ENCODE results near the gene FBXL7.

Gene FBXL7

GRCh38 chr5:15717001-15717400 lies 217.0 kb downstream of the FBXL7 start:
- no peak for DNase-seq
- no peak for ATAC-seq

GRCh38 chr5:15718421-15719179 lies 218.6 kb downstream of the FBXL7 start:
- no peak for DNase-seq
- ATAC-seq, result no peak

- DNase-seq (no peak), ATAC-seq (no peak)
These were observed 219.8 kb downstream of the FBXL7 start for GRCh38 chr5:15719784-15720183.

- ATAC-seq, result no peak
These were observed 220.5 kb downstream of the FBXL7 start for GRCh38 chr5:15720515-15720914.

GRCh38 chr5:15722305-15722704 lies 222.3 kb downstream of the FBXL7 start:
- ATAC-seq, result no peak
- no peak for DNase-seq

More at GRCh38 chr5:15720515-15720914, 220.5 kb downstream of the FBXL7 start:
- DNase-seq, result no peak

- no peak for ATAC-seq
- no peak for DNase-seq
These were observed 227.4 kb downstream of the FBXL7 start for GRCh38 chr5:15727375-15727774.

- DNase-seq (no peak), ATAC-seq (no peak)
These were observed 228.8 kb downstream of the FBXL7 start for GRCh38 chr5:15728811-15729210.

- DNase-seq, result no peak
These were observed 231.7 kb downstream of the FBXL7 start for GRCh38 chr5:15731699-15732098.

GRCh38 chr5:15734058-15734457 lies 234.1 kb downstream of the FBXL7 start:
- DNase-seq (no peak), ATAC-seq (no peak)

More at GRCh38 chr5:15731699-15732098, 231.7 kb downstream of the FBXL7 start:
- ATAC-seq, result no peak

GRCh38 chr5:15737036-15737821 lies 237.2 kb downstream of the FBXL7 start:
- no peak for ATAC-seq
- no peak for DNase-seq

- ATAC-seq, result no peak
- no peak for DNase-seq
These were observed 238.1 kb downstream of the FBXL7 start for GRCh38 chr5:15737871-15738664.

- DNase-seq (no peak), ATAC-seq (no peak)
These were observed 240.4 kb downstream of the FBXL7 start for GRCh38 chr5:15740383-15740782.

GRCh38 chr5:15741591-15741990 lies 241.6 kb downstream of the FBXL7 start:
- ATAC-seq (no peak), DNase-seq (no peak)

- ATAC-seq (no peak), DNase-seq (no peak)
These were observed 246.9 kb downstream of the FBXL7 start for GRCh38 chr5:15746833-15747232.

- ATAC-seq, result no peak
- no peak for DNase-seq
These were observed 248.3 kb downstream of the FBXL7 start for GRCh38 chr5:15748266-15748665.

- ATAC-seq (no peak), DNase-seq (no peak)
These were observed 252.8 kb downstream of the FBXL7 start for GRCh38 chr5:15752663-15753285.

- no peak for ATAC-seq
- DNase-seq, result no peak
These were observed 253.8 kb downstream of the FBXL7 start for GRCh38 chr5:15753752-15754151.

- ATAC-seq, result no peak
- DNase-seq, result no peak
These were observed 257.1 kb downstream of the FBXL7 start for GRCh38 chr5:15757103-15757502.

GRCh38 chr5:15757619-15758018 lies 257.6 kb downstream of the FBXL7 start:
- DNase-seq (no peak), ATAC-seq (no peak)

- ATAC-seq (no peak), DNase-seq (no peak)
These were observed 262.7 kb downstream of the FBXL7 start for GRCh38 chr5:15762668-15763067.

GRCh38 chr5:15763754-15764153 lies 263.8 kb downstream of the FBXL7 start:
- ATAC-seq, result no peak
- DNase-seq, result no peak

GRCh38 chr5:15768936-15769335 lies 269.0 kb downstream of the FBXL7 start:
- ATAC-seq (no peak), DNase-seq (no peak)
